Suprapubic skin (tissue), 4 donors: ENCODE measurements around the gene OR2T12.
"Not testable (repeated sequence)": the region's sequence is repeated elsewhere in the genome, so short reads cannot be mapped to it uniquely, and the experiment has no call there.

ENCODE experiments used
- POLR2A ChIP-seq, 2 donors: fragments of 450-650 bp; IDR thresholded peaks; one replicate each; pipeline ENCODE4 v1.6.1; 2017; ENCODE audit warnings: antibody characterized with exemption in 2 of 2, mild to moderate bottlenecking in 2 of 2, moderate library complexity in 2 of 2
- POLR2AphosphoS5 ChIP-seq, 3 donors: sonication (generic); formaldehyde crosslinking; IDR thresholded peaks; one replicate each; pipeline ENCODE4 v1.6.1; 2017; ENCODE audit warnings: antibody characterized with exemption in 3 of 3
- TF ChIP-seq, protein P1 (sequence below), 2 donors: fragments of 200-600 bp in 1 of 2; fragments of 450-650 bp in 1 of 2; sonication (generic) in 1 of 2; IDR thresholded peaks; one replicate each; pipeline ENCODE4 v1.5.1; 2016 to 2019; ENCODE audit warnings: antibody characterized with exemption in 2 of 2, mild to moderate bottlenecking in 1 of 2, moderate library complexity in 1 of 2

DNA sequence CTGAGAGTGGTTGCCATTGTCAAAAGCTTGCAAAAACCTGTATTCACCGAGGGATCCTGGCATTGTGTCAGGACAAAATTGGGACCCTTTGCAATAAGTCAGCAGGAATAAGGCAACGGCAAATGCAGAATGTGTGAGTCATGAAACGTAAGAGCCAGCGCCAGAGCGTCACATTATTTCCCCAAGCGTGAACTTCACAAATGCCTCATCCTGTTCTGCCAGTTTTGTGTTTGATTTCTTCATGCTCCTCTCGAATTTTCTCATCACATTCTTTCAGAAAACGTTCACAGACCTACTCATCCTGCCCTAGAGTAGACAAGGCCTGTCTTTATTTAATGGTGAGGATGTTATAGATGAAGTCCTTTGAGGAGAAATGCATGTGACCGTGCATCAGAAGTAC lies 2.4 kb upstream of the OR2T12 start:
- TF ChIP-seq, protein P1, sequence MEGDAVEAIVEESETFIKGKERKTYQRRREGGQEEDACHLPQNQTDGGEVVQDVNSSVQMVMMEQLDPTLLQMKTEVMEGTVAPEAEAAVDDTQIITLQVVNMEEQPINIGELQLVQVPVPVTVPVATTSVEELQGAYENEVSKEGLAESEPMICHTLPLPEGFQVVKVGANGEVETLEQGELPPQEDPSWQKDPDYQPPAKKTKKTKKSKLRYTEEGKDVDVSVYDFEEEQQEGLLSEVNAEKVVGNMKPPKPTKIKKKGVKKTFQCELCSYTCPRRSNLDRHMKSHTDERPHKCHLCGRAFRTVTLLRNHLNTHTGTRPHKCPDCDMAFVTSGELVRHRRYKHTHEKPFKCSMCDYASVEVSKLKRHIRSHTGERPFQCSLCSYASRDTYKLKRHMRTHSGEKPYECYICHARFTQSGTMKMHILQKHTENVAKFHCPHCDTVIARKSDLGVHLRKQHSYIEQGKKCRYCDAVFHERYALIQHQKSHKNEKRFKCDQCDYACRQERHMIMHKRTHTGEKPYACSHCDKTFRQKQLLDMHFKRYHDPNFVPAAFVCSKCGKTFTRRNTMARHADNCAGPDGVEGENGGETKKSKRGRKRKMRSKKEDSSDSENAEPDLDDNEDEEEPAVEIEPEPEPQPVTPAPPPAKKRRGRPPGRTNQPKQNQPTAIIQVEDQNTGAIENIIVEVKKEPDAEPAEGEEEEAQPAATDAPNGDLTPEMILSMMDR (IDR thresholded peaks at IDR 0.05) = not testable (repeated sequence)
- not testable (repeated sequence) for TF ChIP-seq POLR2AphosphoS5, POLR2A (IDR thresholded peaks at IDR 0.05)
